ENCODE data around the gene LRCH1.

Gene LRCH1

DNA sequence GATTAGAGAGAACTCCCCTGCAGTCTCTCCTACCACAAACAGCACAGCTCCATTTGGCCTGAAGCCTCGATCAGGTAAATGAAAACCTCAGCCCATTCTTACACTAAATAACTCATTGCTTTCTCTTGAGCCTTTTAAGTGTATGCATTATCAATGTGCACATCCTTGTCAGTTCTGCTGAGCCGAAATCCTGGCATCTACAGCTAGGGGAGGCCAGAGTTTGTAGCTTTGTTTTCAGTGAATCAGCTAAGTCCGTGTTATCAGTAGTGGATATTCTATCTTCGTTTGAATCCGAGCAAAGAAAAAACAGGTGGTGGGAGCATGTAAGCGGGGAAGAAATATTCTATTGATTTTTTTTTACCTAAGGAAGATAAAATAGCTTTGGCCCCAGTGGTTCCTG, 159.6 kb downstream of the LRCH1 start:
- DNase-seq (ENCODE audit: low spot score): no peak

DNA sequence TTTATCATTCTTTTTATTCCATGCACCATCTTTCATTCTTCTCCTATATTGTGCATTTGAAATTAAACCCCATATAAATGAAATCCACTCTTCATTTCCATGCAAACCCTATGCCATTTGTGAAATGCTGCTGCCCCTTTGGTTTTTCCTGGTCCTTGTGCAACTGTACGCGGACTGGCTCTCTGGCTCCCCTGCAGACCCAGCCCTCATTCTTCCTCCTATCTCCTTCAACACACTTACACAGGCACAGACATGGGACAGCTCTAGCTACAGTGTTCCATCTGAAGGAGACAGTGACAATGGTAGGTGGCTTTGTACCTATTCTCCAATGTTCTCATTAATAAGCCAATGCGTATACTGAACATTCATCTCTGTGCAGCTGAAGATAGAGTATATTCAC, 162.4 kb downstream of the LRCH1 start:
- no peak for DNase-seq (ENCODE audit: low spot score)

GRCh38 chr13:46716821-46717220, 163.9 kb downstream of the LRCH1 start:
- no peak for DNase-seq (ENCODE audit: low spot score)

GRCh38 chr13:46717275-46717674, 164.3 kb downstream of the LRCH1 start:
- no peak for DNase-seq (ENCODE audit: low spot score)

DNA sequence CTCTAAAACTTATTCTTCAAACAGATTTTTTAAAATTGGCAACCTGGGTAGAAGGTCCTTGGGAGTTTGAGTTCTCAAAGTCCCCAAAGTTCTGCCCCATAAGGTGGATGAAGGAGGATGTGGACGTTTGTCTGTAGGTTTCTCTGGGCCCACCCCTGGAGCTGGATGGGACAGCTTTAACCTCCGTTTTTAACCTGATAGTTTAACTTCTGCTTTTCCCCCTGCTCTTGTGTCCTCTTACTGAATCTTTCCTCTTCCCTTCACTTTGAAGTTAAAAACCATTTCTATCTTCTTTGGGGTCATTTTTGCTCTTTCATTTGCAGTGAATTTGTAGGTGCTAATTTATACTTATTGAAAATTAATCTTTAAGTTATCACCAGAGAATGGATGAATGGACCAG, 164.9 kb downstream of the LRCH1 start:
- no peak for DNase-seq (ENCODE audit: low spot score)

DNA sequence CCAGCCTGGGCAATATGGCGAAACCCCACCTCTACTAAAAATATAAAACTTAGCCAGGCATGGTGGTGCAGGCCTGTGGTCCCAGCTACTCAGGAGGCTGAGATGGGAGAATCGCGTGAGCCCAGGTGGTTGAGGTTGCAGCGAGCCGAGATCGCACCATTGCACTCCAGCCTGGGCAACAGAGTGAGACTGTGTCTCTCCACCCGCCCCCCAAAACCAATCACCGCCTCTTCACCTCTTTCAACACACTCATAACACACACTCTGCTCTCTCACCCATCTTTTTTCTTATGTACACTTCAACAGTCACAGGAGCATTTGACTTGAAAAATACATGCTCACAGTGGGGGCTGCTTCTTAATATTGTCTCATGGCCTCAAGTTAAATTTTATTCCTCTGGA, 167.2 kb downstream of the LRCH1 start:
- DNase-seq (ENCODE audit: low spot score): no peak

GRCh38 chr13:46721054-46721453, 168.1 kb downstream of the LRCH1 start:
- DNase-seq (ENCODE audit: low spot score): peak; percentile 46

DNA sequence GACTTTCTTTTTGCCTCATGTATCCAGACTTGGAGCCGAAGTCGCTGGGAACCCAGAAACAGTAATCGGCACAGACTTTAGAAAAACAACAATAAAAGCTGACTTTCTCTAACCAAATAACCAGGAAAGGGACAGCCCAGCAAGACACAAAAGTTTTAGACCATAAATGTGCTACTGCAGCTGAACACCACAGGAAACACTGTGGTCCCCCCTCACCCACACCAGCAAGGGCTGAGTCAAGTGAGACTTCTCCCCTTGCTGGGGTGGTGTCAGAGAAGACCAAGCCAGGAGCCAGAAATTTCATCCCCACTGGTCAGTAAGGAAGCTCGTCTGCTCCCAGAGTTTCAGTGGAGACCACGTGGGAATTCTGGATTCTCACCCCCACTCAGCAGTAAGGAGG, 173.4 kb downstream of the LRCH1 start:
- no peak for DNase-seq (ENCODE audit: low spot score)

DNA sequence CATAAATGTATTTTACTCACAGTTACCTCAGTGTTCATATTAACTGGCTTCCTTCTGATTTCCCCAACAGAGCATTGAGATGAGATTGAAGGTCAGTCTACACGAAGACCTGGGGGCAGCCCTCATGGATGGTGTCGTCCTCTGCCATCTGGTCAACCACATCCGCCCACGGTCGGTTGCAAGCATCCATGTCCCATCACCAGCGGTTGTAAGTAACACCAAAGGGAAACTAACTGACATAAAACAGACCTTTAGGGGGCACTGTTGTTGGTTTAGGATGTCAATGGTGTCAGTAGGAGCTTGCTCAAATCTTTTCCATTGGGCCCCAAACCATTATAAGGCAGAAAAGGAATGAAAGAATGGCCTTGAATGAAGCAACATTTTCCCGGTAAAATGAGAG, 175.8 kb downstream of the LRCH1 start:
- peak; percentile 17 for DNase-seq (ENCODE audit: low spot score)

DNA sequence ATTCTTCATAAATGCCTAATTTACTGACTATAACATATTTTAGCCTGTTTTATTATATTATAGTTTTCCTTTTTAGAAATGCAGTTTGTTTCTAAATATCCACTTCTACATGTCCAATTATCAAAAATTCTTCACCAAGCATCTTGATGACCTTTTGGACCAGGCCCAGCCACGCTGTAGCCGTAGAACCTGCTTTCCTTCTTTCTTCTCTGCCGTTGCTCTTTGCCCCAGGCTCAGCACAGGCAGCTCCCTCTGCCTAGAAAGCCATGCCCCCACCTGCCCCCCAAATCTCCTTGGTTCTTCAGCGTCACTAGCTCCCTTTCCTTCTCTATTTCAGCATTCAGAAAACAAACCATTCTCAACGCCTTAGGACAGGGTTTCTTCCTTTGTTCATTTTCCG, 178.6 kb downstream of the LRCH1 start:
- DNase-seq (ENCODE audit: low spot score): no peak

GRCh38 chr13:46735425-46735824, 182.5 kb downstream of the LRCH1 start:
- DNase-seq (ENCODE audit: low spot score): no peak

DNA sequence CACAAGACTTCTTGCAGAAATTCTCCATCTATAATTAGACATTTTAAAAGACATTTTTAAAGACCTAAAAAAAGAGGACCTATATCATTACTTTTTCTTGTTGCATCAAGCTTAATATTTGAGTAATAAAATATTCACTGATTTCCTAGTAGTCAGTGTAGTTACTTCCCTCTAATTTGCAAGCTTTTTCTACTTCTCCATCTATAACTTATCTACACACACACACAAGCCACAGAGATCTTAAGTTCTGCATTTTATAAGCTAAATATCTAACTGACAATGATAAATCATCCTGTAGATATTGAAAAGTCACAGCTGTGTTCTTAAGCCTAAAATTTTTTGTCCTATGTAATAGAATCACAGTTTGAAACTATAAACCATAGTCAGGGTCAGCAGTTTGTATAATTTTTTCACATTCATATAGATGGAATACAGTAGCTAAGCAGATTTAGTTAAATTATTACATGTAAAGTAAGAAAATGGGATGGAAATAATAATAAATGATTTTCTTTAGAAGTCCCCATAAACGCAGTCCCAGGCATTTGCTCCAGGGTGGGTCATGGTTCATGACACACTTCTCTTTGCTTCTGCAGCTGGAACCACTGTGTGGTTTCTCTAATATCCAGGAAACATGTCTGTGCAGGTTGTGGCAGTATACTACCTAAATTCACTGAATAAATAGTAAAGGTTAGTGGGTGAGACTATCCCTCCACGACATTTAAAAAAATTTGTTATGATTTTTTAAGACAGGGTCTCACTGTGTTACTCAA, 183.8 kb downstream of the LRCH1 start:
- DNase-seq (ENCODE audit: low spot score): no peak

GRCh38 chr13:46738055-46738454, 185.1 kb downstream of the LRCH1 start:
- DNase-seq (ENCODE audit: low spot score): no peak

DNA sequence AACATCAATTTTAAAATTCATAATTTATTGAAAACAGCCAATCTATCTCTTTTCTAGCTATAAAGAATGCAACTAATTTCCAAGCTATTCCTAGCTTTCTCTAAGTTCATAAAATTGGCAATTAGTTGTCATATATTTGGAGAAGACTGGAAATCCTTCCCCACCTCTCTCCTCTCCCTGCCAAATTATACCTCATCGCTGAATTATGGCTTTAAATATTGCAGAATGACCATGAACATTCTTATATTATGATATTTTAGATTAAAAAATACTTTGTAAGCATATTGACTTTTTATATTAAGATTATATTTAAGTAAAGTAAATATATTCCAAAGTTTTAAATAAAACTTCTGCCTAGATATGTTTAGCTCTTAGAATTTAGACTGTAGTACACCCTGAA, 185.8 kb downstream of the LRCH1 start:
- DNase-seq (ENCODE audit: low spot score): no peak

GRCh38 chr13:46739447-46740098, 186.6 kb downstream of the LRCH1 start:
- DNase-seq (ENCODE audit: low spot score): no peak

DNA sequence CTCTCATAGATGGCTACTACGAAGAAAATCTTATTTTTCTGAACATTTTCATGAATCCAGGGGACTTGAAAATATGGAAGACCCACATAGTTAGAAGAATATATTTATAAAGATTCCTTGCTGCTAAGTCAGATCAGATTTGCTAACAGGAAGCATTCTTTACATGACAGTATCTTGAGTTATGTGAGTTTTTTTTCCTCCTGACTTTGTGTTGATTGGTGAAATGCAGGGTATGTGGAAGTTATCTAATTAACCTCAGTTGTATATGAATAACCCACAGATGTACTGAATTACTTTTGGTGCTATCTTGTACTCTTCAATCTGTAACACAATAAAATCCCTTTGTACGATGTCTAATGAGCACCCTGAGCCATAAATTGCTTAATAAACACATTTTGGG, 190.2 kb downstream of the LRCH1 start:
- no peak for DNase-seq (ENCODE audit: low spot score)

- DNase-seq (ENCODE audit: low spot score): no peak
Observed at GRCh38 chr13:46745062-46745461, 192.1 kb downstream of the LRCH1 start.

- no peak for DNase-seq (ENCODE audit: low spot score)
Observed at GRCh38 chr13:46745706-46746105, 192.7 kb downstream of the LRCH1 start.

GRCh38 chr13:46747031-46747820, 194.3 kb downstream of the LRCH1 start:
- DNase-seq (ENCODE audit: low spot score): no peak

- DNase-seq (ENCODE audit: low spot score): no peak
Observed at GRCh38 chr13:46748300-46748699, 195.3 kb downstream of the LRCH1 start.

- DNase-seq (ENCODE audit: low spot score): no peak
Observed at GRCh38 chr13:46749951-46750350, 197.0 kb downstream of the LRCH1 start.

GRCh38 chr13:46751811-46752635, 199.1 kb downstream of the LRCH1 start:
- no peak for DNase-seq (ENCODE audit: low spot score)

Measured in hematopoietic multipotent progenitor cell treated with erythropoietin and hydrocortisone succinate and interleukin-3 and kit ligand, for 15 days (in vitro differentiated cells).